Measurements from ENCODE around the gene POLR2B. TPM values are rescaled to one million over a fixed set of nuclear protein-coding genes. Genes with fewer than 3 reads are reported as not detected.

Gene POLR2B
- total and polyA plus RNA-seq, 2 of the 4 experiments (the other 2 are of a cell fraction): 74.0 to 106 TPM

- no peak for TF ChIP-seq RCOR1 (IDR thresholded peaks at IDR 0.05; ENCODE audit: insufficient replicate concordance, low read length)
These were observed 41.9 kb downstream of the POLR2B start (continued) for GRCh38 chr4:57020467-57021101.

- Histone ChIP-seq H4K8ac (ENCODE audit: low read depth in 2 of 2, low read length in 2 of 2) (peak overlapping the region in 1 of 2 experiments; percentile 52; a peak in 1 of 4 replicates), H4K91ac (ENCODE audit: insufficient read depth, low read depth, low read length) (no peak overlapping the region), H2AFZ (replicated peaks; ENCODE audit: low read length, poor library complexity) (no peak overlapping the region), H3K14ac (replicated peaks; ENCODE audit: low read depth, low read length) (no peak overlapping the region), H3K27me3 (ENCODE audit: control insufficient read depth, insufficient read depth, low read length) (no peaks in the 10 kb centered on the region), H4K5ac (ENCODE audit: low read depth, low read length) (no peak overlapping the region), H3K56ac (ENCODE audit: extremely low read depth, insufficient read depth, low read length) (no peak overlapping the region), H2AK5ac (ENCODE audit: low read depth, low read length) (no peak overlapping the region), H3K4me3 (ENCODE audit: insufficient read depth, low read depth, low read length) (no peak overlapping the region), H2BK15ac (ENCODE audit: low read depth, low read length) (no peak overlapping the region), H3K27ac (ENCODE audit: insufficient read depth, low read length) (peak overlapping the region; percentile 8; the same call in 1 of the 2 replicates), H3K4me2 (ENCODE audit: low read depth, low read length) (no peak overlapping the region), H2BK120ac (ENCODE audit: low read depth, low read length) (no peak overlapping the region), H3K36me3 (ENCODE audit: control insufficient read depth, insufficient read depth, low read length) (peaks cover 34% of the 10 kb centered on the region), H3K4ac (ENCODE audit: low read depth, low read length) (0 out of 2 replicates have a peak overlapping the region, but pooled peaks have one; percentile 42), H3K9me3 (ENCODE audit: control insufficient read depth, insufficient read depth, low read length) (no peaks in the 10 kb centered on the region), H3K79me1 (ENCODE audit: low read depth in 1 of 2, low read length in 2 of 2) (peaks cover 7 to 32% of the 10 kb centered on the region in 2 experiments), H3K9me1 (ENCODE audit: insufficient read depth, low read length) (peaks cover 2% of the 10 kb centered on the region; the same call in 1 of the 2 replicates), H3K18ac (ENCODE audit: low read depth, low read length) (no peak overlapping the region), H2AK9ac (replicated peaks; ENCODE audit: low read depth, low read length, poor library complexity) (no peak overlapping the region), H3K4me1 (ENCODE audit: control insufficient read depth, insufficient read depth, low read length) (peaks cover 8% of the 10 kb centered on the region), H3K23ac (ENCODE audit: low read depth, low read length) (no peak overlapping the region), H2BK20ac (ENCODE audit: low read depth, low read length) (peak overlapping the region; percentile 64), H2BK5ac (ENCODE audit: low read depth, low read length, poor library complexity, severe bottlenecking) (peak overlapping the region; percentile 88), H3K9ac (ENCODE audit: low read depth, low read length) (no peak overlapping the region), H4K20me1 (ENCODE audit: insufficient read depth, low read length) (peaks cover 3% of the 10 kb centered on the region; the same call in 1 of the 2 replicates)
- ATAC-seq (ENCODE audit: low read depth) (peak; percentile 73), DNase-seq (peak; percentile 97)
- POLR2A ChIA-PET (ENCODE audit: unreplicated experiment): interaction anchor here (0.8 kb wide), 1 partner anchor 61 kb away, joined by 5 read pairs; no protein-coding TSS in a partner anchor
- TSS peak; percentile 56 for BruUV-seq (replicated peaks)
- dilution Hi-C loops (cut with HindIII; ENCODE audit: low sequenced_read_pairs, unreplicated experiment): no loop called here
- CTCF ChIA-PET: interaction anchor here (1.2 to 1.6 kb wide), 3 partner anchors 15 to 140 kb away, joined by 3 to 4 read pairs (median 4); partner anchors contain the start of gene IGFBP7
- WGBS, 2 experiments (ENCODE audit: extremely low coverage in 2 of 2, insufficient read length in 1 of 2): 6% methylated on average over 3 of the region's 4 CpGs; no CpG with 5 or more reads in 1 of the 2 experiments
- in situ Hi-C loops (cut with MboI; ENCODE audit: low sequenced_read_pairs): no loop called here
- intact Hi-C loops (cut with micrococcal nuclease): loop anchor here (5.0 kb wide), 1 partner anchor 84 kb away; no protein-coding TSS in a partner anchor
- TF ChIP-seq NFE2L2 (IDR thresholded peaks at IDR 0.05; ENCODE audit: low read depth, low read length) (no peak), MAFK (IDR thresholded peaks at IDR 0.05; ENCODE audit: low read depth, low read length) (no peak; the same call in 1 of the 2 replicates), MAZ (IDR thresholded peaks at IDR 0.05; ENCODE audit: borderline replicate concordance, low read depth, low read length) (no peak), CEBPB (IDR thresholded peaks at IDR 0.05; ENCODE audit: low read depth, low read length) (peak; percentile 91), RFX5 (IDR thresholded peaks at IDR 0.05; ENCODE audit: low read depth, low read length) (no peak), POLR2A (IDR thresholded peaks at IDR 0.05; ENCODE audit: low read depth, low read length) (no peak), FOS (IDR thresholded peaks at IDR 0.05; ENCODE audit: low read depth, low read length) (peak; percentile 88), SMC3 (IDR thresholded peaks at IDR 0.05; ENCODE audit: low read depth, low read length) (no peak), BHLHE40 (IDR thresholded peaks at IDR 0.05; ENCODE audit: low read depth, low read length) (peak; percentile 71), CHD1 (IDR thresholded peaks at IDR 0.05; ENCODE audit: low read depth, low read length) (no peak), RAD21 (IDR thresholded peaks at IDR 0.05; ENCODE audit: low read length) (no peak), MXI1 (IDR thresholded peaks at IDR 0.05; ENCODE audit: borderline replicate concordance, low read depth, low read length) (no peak)
- TF ChIP-seq, protein P1, sequence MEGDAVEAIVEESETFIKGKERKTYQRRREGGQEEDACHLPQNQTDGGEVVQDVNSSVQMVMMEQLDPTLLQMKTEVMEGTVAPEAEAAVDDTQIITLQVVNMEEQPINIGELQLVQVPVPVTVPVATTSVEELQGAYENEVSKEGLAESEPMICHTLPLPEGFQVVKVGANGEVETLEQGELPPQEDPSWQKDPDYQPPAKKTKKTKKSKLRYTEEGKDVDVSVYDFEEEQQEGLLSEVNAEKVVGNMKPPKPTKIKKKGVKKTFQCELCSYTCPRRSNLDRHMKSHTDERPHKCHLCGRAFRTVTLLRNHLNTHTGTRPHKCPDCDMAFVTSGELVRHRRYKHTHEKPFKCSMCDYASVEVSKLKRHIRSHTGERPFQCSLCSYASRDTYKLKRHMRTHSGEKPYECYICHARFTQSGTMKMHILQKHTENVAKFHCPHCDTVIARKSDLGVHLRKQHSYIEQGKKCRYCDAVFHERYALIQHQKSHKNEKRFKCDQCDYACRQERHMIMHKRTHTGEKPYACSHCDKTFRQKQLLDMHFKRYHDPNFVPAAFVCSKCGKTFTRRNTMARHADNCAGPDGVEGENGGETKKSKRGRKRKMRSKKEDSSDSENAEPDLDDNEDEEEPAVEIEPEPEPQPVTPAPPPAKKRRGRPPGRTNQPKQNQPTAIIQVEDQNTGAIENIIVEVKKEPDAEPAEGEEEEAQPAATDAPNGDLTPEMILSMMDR (conservative IDR thresholded peaks at IDR 0.05; ENCODE audit: low read depth, low read length): no peak
These were observed 44.4 kb downstream of the POLR2B start for GRCh38 chr4:57023104-57023503.

All from IMR-90 (cell line).